Activated naive CD4-positive, alpha-beta T cell treated with anti-CD3 and anti-CD28 coated beads for 36 hours (primary cell): ENCODE data around the gene GCLM. TPM values are rescaled to one million over a fixed set of nuclear protein-coding genes. Genes with fewer than 3 reads are reported as not detected.
A peak's percentile ranks its signal among the peaks of the same experiment; 100 is the strongest.

Experiments
- CTCF ChIA-PET: fragments of 350-600 bp; sonication (Branson Sonifier 250); formaldehyde crosslinking; loops from one replicate; lab custom pipeline; 2021; ENCODE audit warnings: antibody characterized with exemption; lab: Charles Lee
- DNase-seq: peaks from one replicate; pipeline ENCODE4 v3.0.0-alpha.2; 2020
- H3K27ac Mint-ChIP-seq: one replicate; pipeline ENCODE4 v1.8.0; 2021; ENCODE audit warnings: mild to moderate bottlenecking, mixed read lengths
- H3K27me3 Mint-ChIP-seq: one replicate; pipeline ENCODE4 v1.8.0; 2021; ENCODE audit warnings: low read depth, mixed read lengths
- H3K36me3 Mint-ChIP-seq: one replicate; pipeline ENCODE4 v1.8.0; 2021; ENCODE audit warnings: low read depth, mixed read lengths
- H3K4me1 Mint-ChIP-seq: one replicate; pipeline ENCODE4 v1.8.0; 2021; ENCODE audit warnings: low read depth, mixed read lengths
- H3K4me3 Mint-ChIP-seq: one replicate; pipeline ENCODE4 v1.8.0; 2021; ENCODE audit warnings: mild to moderate bottlenecking, moderate library complexity, mixed read lengths
- H3K9me3 Mint-ChIP-seq: one replicate; pipeline ENCODE4 v1.8.0; 2021; ENCODE audit warnings: mixed read lengths
- intact Hi-C: fragments of 100-400 bp; cut with micrococcal nuclease; formaldehyde crosslinking; loops from one replicate; pipeline ENCODE4 v1.15.1; 2023
- microRNA-seq: library from miRNA; unstranded; fragments of <30 nt; microRNA quantifications from one replicate; pipeline ENCODE4 v1.2.0, GENCODE V29; 2022; ENCODE audit warnings: borderline microRNAs expressed, borderline replicate concordance
- total RNA-seq, 2 experiments: library from RNA; stranded (reverse); gene quantifications; one replicate each; pipeline ENCODE4 v1.2.3, GENCODE V29; 2021

Gene GCLM
- total RNA-seq, 2 experiments from 2014 or later: 19.5 to 22.7 TPM

DNA sequence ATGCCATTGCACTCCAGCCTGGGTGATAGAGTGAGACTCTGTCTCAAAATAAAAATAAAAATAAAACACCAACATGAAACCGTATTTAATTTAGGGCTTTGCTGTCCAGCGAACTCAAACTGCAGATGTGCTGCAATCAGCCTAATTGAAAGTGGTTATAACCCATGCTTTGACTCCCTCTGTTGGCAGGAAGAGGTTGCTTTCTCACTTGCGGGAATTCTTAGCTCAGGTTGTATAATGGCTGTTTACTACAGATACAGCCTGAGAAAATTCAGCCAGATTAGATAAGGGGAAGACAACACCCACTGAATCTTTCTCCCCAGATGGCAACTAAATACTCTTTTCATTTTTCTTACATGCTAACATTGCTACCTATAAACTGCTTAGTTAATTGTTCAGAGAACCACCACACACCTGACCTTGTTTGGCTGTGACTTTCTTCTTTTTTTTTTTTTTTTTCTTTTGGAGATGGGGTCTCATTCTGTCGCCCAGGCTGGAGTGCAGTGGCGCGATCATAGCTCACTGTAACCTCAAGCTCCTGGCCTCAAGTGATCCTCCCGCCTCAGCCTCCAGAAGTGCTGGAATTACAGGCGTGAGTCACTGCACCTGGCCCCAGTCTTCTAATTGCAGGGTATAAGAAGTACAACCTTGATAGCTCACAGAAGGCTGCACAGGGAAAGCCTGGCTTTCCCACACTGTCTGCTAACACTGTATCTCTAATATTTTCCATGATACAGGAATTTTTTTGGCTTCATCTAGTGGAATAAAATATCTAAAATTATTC is 64.8 kb downstream of the GCLM start:
- H3K4me3 Mint-ChIP-seq: no peak overlapping the region
- H3K4me1 Mint-ChIP-seq: peaks cover 18% of the 10 kb centered on the region
- peak; percentile 62 for DNase-seq
- no peaks in the 10 kb centered on the region for H3K27me3 Mint-ChIP-seq
- intact Hi-C loops: loop anchor here (1.0 to 10.0 kb wide), 11 partner anchors 21 to 1360 kb away; partner anchors contain the start of genes DIPK1A and GFI1
- CTCF ChIA-PET: interaction anchor here (0.6 to 5.2 kb wide), 23 partner anchors 18 to 766 kb away, joined by 3 to 101 read pairs (median 4); no protein-coding TSS in a partner anchor
- no peaks in the 10 kb centered on the region for H3K9me3 Mint-ChIP-seq
- no peak overlapping the region for H3K27ac Mint-ChIP-seq
- H3K36me3 Mint-ChIP-seq: peaks cover 2% of the 10 kb centered on the region

DNA sequence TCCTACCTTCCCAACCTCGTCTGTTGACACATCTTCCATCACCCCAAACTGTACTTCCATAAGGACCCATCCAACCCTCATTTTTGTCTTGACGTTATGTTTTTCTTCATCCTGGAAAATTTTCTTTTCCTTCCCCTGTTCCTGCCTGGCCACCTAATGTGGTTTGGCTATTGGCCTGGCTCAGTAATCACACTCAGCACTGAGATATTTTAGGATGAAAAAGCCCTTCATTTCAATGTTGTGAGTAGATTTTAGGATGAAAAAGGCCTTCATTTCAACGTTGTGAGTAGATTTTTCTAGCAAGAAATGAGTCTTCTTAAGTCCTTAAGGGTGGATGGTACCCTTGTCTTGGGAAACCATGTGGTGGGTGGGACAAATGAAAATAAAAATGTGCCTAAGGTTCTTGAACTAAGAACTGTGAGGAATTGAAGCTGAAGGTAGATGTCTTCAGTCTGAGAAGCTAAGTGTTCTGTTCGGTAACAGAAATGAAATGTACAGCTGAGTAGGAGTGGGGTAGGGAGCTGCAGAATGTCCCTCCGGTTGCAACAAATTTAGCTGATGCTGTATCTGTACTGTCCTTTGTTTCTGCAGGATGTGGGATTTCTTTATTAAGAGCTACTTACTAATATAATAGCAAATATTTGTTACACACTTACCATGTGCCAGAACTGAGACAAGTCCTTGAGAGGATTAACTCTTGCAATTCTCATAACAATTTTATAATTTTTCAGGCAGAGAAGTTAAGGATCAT is 66.3 kb downstream of the GCLM start:
- CTCF ChIA-PET: interaction anchor here (0.7 to 5.2 kb wide), 15 partner anchors 12 to 765 kb away, joined by 3 to 101 read pairs (median 6); no protein-coding TSS in a partner anchor
- DNase-seq: no peak
- Mint-ChIP-seq H3K27ac (no peak overlapping the region), H3K4me3 (no peak overlapping the region), H3K36me3 (peaks cover 2% of the 10 kb centered on the region), H3K27me3 (no peaks in the 10 kb centered on the region), H3K9me3 (no peaks in the 10 kb centered on the region), H3K4me1 (peaks cover 16% of the 10 kb centered on the region)
- intact Hi-C loops: loop anchor here (5.0 to 10.0 kb wide), 2 partner anchors 494 to 1358 kb away; partner anchors contain the start of gene GFI1

DNA sequence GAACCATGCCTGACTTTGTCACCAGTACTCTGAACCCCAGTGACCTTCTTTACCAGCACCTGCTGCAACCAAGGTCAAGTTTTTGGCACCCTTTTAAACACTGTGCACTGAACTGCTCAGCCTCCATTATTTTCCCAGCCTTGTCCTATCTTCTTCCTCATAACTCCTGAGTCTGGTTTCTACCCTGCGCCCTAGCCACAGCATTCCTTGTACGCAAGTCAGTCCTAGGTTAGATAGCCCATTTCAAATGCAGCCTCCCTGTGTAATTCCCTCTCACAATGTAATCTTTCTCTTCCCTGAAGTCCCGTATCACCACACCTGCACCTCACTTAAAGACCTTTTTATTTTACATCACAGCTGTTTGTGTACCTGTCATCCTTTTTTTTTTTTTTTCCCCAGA is 67.5 kb downstream of the GCLM start:
- Mint-ChIP-seq H3K4me3 (no peak overlapping the region), H3K27ac (no peak overlapping the region), H3K9me3 (no peaks in the 10 kb centered on the region), H3K27me3 (no peaks in the 10 kb centered on the region), H3K4me1 (peaks cover 16% of the 10 kb centered on the region), H3K36me3 (no peaks in the 10 kb centered on the region)
- intact Hi-C loops: loop anchor here (5.0 to 10.0 kb wide), 2 partner anchors 496 to 1357 kb away; partner anchors contain the start of gene GFI1
- no peak for DNase-seq
- CTCF ChIA-PET: interaction anchor here (0.6 to 5.2 kb wide), 3 partner anchors 28 to 211 kb away, joined by 4 to 101 read pairs (median 5); no protein-coding TSS in a partner anchor

DNA sequence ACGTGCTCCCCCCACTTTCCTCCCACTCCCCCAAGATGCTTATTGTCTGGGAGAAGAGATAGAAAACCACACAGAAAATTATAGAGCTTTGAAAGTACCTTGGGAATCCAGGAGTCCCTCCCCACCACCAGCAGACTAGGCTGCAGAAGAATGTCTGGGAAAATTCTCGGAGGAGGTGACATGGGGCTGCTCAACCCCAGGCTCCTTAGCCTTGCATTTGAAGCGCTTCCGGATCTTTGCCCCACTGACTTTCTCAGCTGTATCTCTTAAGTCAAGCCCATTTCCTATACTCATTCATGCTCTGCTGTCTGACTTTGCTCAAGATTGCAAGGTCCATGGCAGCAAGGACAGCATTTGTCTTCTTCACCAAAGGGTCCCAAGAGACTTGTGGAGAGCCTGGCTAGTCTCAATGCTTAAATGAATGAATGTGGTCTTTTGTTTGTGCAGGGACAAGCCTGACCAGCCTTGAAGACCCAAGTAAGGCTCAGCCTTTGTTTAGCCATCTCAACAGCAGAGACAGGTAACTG is 68.2 kb downstream of the GCLM start:
- CTCF ChIA-PET: interaction anchor here (0.7 to 1.9 kb wide), 5 partner anchors 10 to 214 kb away, joined by 3 to 7 read pairs (median 4); no protein-coding TSS in a partner anchor
- intact Hi-C loops: loop anchor here (5.0 to 10.0 kb wide), 2 partner anchors 496 to 1356 kb away; partner anchors contain the start of gene GFI1

DNA sequence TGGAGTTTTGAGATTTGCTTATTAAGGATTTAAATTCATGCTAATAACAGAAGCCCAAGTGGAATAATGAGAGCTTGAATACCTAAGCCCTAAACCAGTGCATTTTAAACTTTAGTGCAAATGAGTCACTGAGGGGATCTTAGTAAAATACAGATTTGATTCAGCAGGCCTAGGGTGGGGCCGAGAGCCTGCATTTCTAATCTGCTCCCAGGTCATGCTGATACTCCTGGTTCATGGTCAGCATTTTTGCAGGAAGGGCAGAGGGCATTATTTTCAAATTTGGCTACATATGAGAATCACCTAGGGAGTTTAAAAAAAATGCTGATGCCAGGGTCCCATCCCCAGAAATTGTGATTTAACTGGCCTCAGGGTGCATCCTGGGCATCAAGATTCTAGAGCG is 69.5 kb downstream of the GCLM start:
- Mint-ChIP-seq H3K27ac (no peak overlapping the region), H3K27me3 (no peaks in the 10 kb centered on the region), H3K9me3 (no peaks in the 10 kb centered on the region), H3K4me1 (peaks cover 5% of the 10 kb centered on the region), H3K4me3 (no peak overlapping the region), H3K36me3 (no peaks in the 10 kb centered on the region)
- no peak for DNase-seq
- CTCF ChIA-PET: interaction anchor here (1.3 to 1.9 kb wide), 2 partner anchors 209 to 210 kb away, joined by 4 to 7 read pairs; no protein-coding TSS in a partner anchor
- intact Hi-C loops: loop anchor here (5.0 to 10.0 kb wide), 2 partner anchors 498 to 1355 kb away; partner anchors contain the start of gene GFI1

More for the DNA sequence above, 68.2 kb downstream of the GCLM start:
- Mint-ChIP-seq H3K27ac (no peak overlapping the region), H3K9me3 (no peaks in the 10 kb centered on the region), H3K27me3 (no peaks in the 10 kb centered on the region), H3K4me1 (peaks cover 16% of the 10 kb centered on the region), H3K4me3 (no peak overlapping the region), H3K36me3 (no peaks in the 10 kb centered on the region)
- DNase-seq: no peak

DNA sequence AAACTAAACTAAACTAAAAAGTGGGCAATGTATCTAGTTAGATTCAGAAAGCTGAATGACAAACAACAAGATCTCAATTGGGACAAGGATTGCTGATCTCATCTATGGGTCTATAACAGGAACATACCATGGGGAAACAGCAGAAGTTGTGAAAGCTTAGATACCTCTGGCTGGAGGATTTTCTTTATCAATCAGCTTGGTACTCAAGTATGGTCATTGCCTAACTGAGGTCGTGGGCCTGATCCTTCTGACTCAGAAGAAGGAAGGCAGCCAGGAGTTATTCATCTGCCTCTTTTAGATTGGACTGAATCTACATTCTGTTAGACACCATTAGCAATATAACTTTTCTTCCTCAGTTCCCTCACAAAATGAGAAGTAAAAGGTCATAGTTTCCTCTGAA is 69.9 kb downstream of the GCLM start:
- DNase-seq: no peak
- H3K27me3 Mint-ChIP-seq: no peaks in the 10 kb centered on the region
- no peak overlapping the region for H3K4me3 Mint-ChIP-seq
- peaks cover under 1% of the 10 kb centered on the region for H3K4me1 Mint-ChIP-seq
- no peak overlapping the region for H3K27ac Mint-ChIP-seq
- H3K36me3 Mint-ChIP-seq: no peaks in the 10 kb centered on the region
- CTCF ChIA-PET: interaction anchor here (1.4 to 1.9 kb wide), 2 partner anchors 9 to 210 kb away, joined by 3 to 7 read pairs; no protein-coding TSS in a partner anchor
- intact Hi-C loops: no loop called here
- peaks cover 1% of the 10 kb centered on the region for H3K9me3 Mint-ChIP-seq

DNA sequence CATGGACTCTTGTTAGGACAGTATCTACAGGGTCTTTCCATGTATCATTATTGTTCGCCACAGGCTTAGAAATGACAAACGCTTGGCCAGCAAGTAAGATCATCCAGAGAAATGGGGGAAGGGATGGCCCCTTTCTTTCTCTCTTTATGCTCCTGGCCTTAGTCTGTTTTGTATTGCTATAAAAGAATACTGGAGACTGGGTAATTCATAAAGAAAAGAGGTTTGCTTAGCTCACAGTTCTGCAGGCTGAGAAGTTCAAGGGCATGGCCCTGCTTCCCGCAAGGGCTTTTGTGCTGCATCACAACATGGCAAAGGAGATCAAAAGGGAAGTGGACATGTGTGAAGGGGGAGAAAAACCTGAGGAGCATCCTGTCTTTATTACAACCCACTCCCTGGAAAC is 71.3 kb downstream of the GCLM start:
- CTCF ChIA-PET: interaction anchor here (1.3 to 1.4 kb wide), 2 partner anchors 11 to 24 kb away, joined by 3 to 4 read pairs; no protein-coding TSS in a partner anchor

More for the DNA sequence above, 71.3 kb downstream of the GCLM start:
- DNase-seq: no peak
- H3K27ac Mint-ChIP-seq: no peak overlapping the region
- no peaks in the 10 kb centered on the region for H3K27me3 Mint-ChIP-seq
- peaks cover 4% of the 10 kb centered on the region for H3K9me3 Mint-ChIP-seq
- no peak overlapping the region for H3K4me3 Mint-ChIP-seq
- intact Hi-C loops: no loop called here
- H3K4me1 Mint-ChIP-seq: no peaks in the 10 kb centered on the region
- H3K36me3 Mint-ChIP-seq: no peaks in the 10 kb centered on the region

Small RNA genes lying within 50 kb of the gene (microRNA-seq; reads per million reads assigned to microRNA genes)
- 115 reads per million, percentile 61 among the genes with 10 or more reads in this experiment for gene MIR760

Other genes with a start within 250 kb of the GCLM start
- gene BCAR3, start 227.6 kb downstream of the GCLM start, total RNA-seq: under 1 TPM; 0.42 to 0.55 TPM
- gene DNTTIP2, start 30.2 kb downstream of the GCLM start, total RNA-seq: 10 to 100 TPM; 58.5 to 64.5 TPM
- under 1 TPM; 0.10 to 0.14 TPM for gene ABCA4, start 211.7 kb upstream of the GCLM start, total RNA-seq